Measurements from ENCODE around the gene PCYOX1L.

GRCh38 chr5:149325894-149326293 is 32.0 kb upstream of the PCYOX1L start:
- TF ChIP-seq, protein P1, sequence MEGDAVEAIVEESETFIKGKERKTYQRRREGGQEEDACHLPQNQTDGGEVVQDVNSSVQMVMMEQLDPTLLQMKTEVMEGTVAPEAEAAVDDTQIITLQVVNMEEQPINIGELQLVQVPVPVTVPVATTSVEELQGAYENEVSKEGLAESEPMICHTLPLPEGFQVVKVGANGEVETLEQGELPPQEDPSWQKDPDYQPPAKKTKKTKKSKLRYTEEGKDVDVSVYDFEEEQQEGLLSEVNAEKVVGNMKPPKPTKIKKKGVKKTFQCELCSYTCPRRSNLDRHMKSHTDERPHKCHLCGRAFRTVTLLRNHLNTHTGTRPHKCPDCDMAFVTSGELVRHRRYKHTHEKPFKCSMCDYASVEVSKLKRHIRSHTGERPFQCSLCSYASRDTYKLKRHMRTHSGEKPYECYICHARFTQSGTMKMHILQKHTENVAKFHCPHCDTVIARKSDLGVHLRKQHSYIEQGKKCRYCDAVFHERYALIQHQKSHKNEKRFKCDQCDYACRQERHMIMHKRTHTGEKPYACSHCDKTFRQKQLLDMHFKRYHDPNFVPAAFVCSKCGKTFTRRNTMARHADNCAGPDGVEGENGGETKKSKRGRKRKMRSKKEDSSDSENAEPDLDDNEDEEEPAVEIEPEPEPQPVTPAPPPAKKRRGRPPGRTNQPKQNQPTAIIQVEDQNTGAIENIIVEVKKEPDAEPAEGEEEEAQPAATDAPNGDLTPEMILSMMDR (IDR thresholded peaks at IDR 0.05): no peak
- TF ChIP-seq POLR2A (IDR thresholded peaks at IDR 0.05): no peak
- no peak for TF ChIP-seq POLR2AphosphoS5 (IDR thresholded peaks at IDR 0.05)

Data from breast epithelium (tissue), 3 donors.